ENCODE measurements around the gene MPZL1.

MPZL1 gene

GRCh38 chr1:167710836-167711235 lies 10.9 kb upstream of the MPZL1 start:
- no peak for TF ChIP-seq MAX (IDR thresholded peaks at IDR 0.05)

GRCh38 chr1:167711797-167712196 lies 10.0 kb upstream of the MPZL1 start:
- TF ChIP-seq TEAD4 (IDR thresholded peaks at IDR 0.05) (no peak), YY1 (IDR thresholded peaks at IDR 0.05; ENCODE audit: low read depth) (no peak), TAF1 (IDR thresholded peaks at IDR 0.05; ENCODE audit: low read depth) (no peak), RAD21 (IDR thresholded peaks at IDR 0.05; ENCODE audit: low read depth) (no peak), FOXM1 (IDR thresholded peaks at IDR 0.05; ENCODE audit: borderline replicate concordance, low read depth) (no peak), TCF12 (IDR thresholded peaks at IDR 0.05; ENCODE audit: low read depth) (no peak), REST (IDR thresholded peaks at IDR 0.05; ENCODE audit: low read depth) (no peak), EP300 (IDR thresholded peaks at IDR 0.05; ENCODE audit: borderline replicate concordance) (no peak), MAX (IDR thresholded peaks at IDR 0.05) (no peak), EGR1 (IDR thresholded peaks at IDR 0.05) (no peak), CEBPB (IDR thresholded peaks at IDR 0.05) (no peak), ZBTB7A (IDR thresholded peaks at IDR 0.05; ENCODE audit: low read depth) (no peak), NFIC (IDR thresholded peaks at IDR 0.05) (no peak)

GRCh38 chr1:167713330-167714081 lies 8.3 kb upstream of the MPZL1 start:
- TF ChIP-seq TCF12 (IDR thresholded peaks at IDR 0.05; ENCODE audit: low read depth) (no peak), NFIC (IDR thresholded peaks at IDR 0.05) (no peak)

- TF ChIP-seq TCF12 (IDR thresholded peaks at IDR 0.05; ENCODE audit: low read depth), result no peak
- TF ChIP-seq RAD21 (IDR thresholded peaks at IDR 0.05; ENCODE audit: low read depth), result no peak
- TF ChIP-seq FOXM1 (IDR thresholded peaks at IDR 0.05; ENCODE audit: borderline replicate concordance, low read depth), result no peak
- TF ChIP-seq CEBPB (IDR thresholded peaks at IDR 0.05), result no peak
- TF ChIP-seq TEAD4 (IDR thresholded peaks at IDR 0.05), result no peak
- TF ChIP-seq REST (IDR thresholded peaks at IDR 0.05; ENCODE audit: low read depth), result no peak
- no peak for TF ChIP-seq EP300 (IDR thresholded peaks at IDR 0.05; ENCODE audit: borderline replicate concordance)
- no peak for TF ChIP-seq USF1 (IDR thresholded peaks at IDR 0.05)
- no peak for TF ChIP-seq MAX (IDR thresholded peaks at IDR 0.05)
- no peak for TF ChIP-seq TAF1 (IDR thresholded peaks at IDR 0.05; ENCODE audit: low read depth)
- no peak; the same call in 1 of the 2 replicates for TF ChIP-seq NFIC (IDR thresholded peaks at IDR 0.05)
- no peak for TF ChIP-seq EGR1 (IDR thresholded peaks at IDR 0.05)
- no peak for TF ChIP-seq CREB1 (IDR thresholded peaks at IDR 0.05; ENCODE audit: low read depth)
- no peak for TF ChIP-seq ZBTB7A (IDR thresholded peaks at IDR 0.05; ENCODE audit: low read depth)
- TF ChIP-seq YY1 (IDR thresholded peaks at IDR 0.05; ENCODE audit: low read depth), result no peak
These were observed 7.7 kb upstream of the MPZL1 start for GRCh38 chr1:167714098-167714438.

GRCh38 chr1:167714439-167715156 lies 7.2 kb upstream of the MPZL1 start:
- no peak for TF ChIP-seq CREB1 (IDR thresholded peaks at IDR 0.05; ENCODE audit: low read depth)
- no peak for TF ChIP-seq EGR1 (IDR thresholded peaks at IDR 0.05)
- peak; percentile 49; the same call in 1 of the 2 replicates for TF ChIP-seq NFIC (IDR thresholded peaks at IDR 0.05)
- no peak for TF ChIP-seq REST (IDR thresholded peaks at IDR 0.05; ENCODE audit: low read depth)
- TF ChIP-seq EP300 (IDR thresholded peaks at IDR 0.05; ENCODE audit: borderline replicate concordance), result peak; percentile 30; the same call in 1 of the 2 replicates
- TF ChIP-seq FOXM1 (IDR thresholded peaks at IDR 0.05; ENCODE audit: borderline replicate concordance, low read depth), result peak; percentile 40; the same call in 1 of the 2 replicates
- TF ChIP-seq RAD21 (IDR thresholded peaks at IDR 0.05; ENCODE audit: low read depth), result no peak
- TF ChIP-seq YY1 (IDR thresholded peaks at IDR 0.05; ENCODE audit: low read depth), result no peak
- TF ChIP-seq TEAD4 (IDR thresholded peaks at IDR 0.05), result peak; percentile 96
- TF ChIP-seq TCF12 (IDR thresholded peaks at IDR 0.05; ENCODE audit: low read depth), result no peak; the same call in 1 of the 2 replicates
- TF ChIP-seq ZBTB7A (IDR thresholded peaks at IDR 0.05; ENCODE audit: low read depth), result peak; percentile 60; the same call in 1 of the 2 replicates
- TF ChIP-seq TAF1 (IDR thresholded peaks at IDR 0.05; ENCODE audit: low read depth), result peak; percentile 65
- no peak for TF ChIP-seq CEBPB (IDR thresholded peaks at IDR 0.05)
- peak; percentile 83 for TF ChIP-seq MAX (IDR thresholded peaks at IDR 0.05)
- TF ChIP-seq USF1 (IDR thresholded peaks at IDR 0.05), result no peak; the same call in none of the 2 replicates
